Measurements from ENCODE around the gene CHKA.

DNA sequence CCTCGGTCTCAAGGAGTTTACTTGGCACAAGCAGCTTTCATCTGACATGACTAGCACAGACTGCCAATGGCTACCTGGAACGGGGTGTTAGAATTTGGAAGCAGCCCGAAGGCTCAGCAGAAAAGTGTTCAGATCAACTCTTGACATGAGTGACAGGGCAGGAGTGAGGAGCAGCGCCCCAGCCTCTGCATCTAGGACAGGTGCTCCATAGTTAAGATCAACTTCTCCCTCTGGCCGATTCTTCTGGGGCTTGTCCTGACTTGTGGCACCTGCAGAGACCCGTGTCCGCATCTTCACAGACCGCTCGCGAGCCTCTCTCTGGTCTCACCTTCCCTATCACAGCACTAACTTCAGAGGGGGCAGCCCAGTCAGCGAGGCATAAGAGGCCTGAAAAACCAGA lies 42.5 kb upstream of the CHKA start:
- no peak for TF ChIP-seq POLR2AphosphoS5 (IDR thresholded peaks at IDR 0.05; ENCODE audit: low read depth)
- TF ChIP-seq, protein P1, sequence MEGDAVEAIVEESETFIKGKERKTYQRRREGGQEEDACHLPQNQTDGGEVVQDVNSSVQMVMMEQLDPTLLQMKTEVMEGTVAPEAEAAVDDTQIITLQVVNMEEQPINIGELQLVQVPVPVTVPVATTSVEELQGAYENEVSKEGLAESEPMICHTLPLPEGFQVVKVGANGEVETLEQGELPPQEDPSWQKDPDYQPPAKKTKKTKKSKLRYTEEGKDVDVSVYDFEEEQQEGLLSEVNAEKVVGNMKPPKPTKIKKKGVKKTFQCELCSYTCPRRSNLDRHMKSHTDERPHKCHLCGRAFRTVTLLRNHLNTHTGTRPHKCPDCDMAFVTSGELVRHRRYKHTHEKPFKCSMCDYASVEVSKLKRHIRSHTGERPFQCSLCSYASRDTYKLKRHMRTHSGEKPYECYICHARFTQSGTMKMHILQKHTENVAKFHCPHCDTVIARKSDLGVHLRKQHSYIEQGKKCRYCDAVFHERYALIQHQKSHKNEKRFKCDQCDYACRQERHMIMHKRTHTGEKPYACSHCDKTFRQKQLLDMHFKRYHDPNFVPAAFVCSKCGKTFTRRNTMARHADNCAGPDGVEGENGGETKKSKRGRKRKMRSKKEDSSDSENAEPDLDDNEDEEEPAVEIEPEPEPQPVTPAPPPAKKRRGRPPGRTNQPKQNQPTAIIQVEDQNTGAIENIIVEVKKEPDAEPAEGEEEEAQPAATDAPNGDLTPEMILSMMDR (IDR thresholded peaks at IDR 0.05; ENCODE audit: insufficient read depth, low read length), result no peak

Data from HL-60 (cell line).